ENCODE results near the gene BPIFB6. TPM values are rescaled to one million over a fixed set of nuclear protein-coding genes. Genes with fewer than 3 reads are reported as not detected.

BPIFB6 gene
- polyA plus RNA-seq, 2 of the 4 experiments (the other 2 are of a cell fraction), result not detected

GRCh38 chr20:33070111-33071053, 38.9 kb downstream of the BPIFB6 start (continued):
- TF ChIP-seq MAZ (IDR thresholded peaks at IDR 0.05; ENCODE audit: borderline replicate concordance, low read depth, low read length), result no peak
- no peak for TF ChIP-seq FOSB (CRISPR knock-in tag; IDR thresholded peaks at IDR 0.05)
- TF ChIP-seq HOXA7 (CRISPR knock-in tag; IDR thresholded peaks at IDR 0.05), result no peak
- TF ChIP-seq ELK1 (IDR thresholded peaks at IDR 0.05; ENCODE audit: low read depth, low read length), result no peak
- TF ChIP-seq CHD4 (IDR thresholded peaks at IDR 0.05; ENCODE audit: borderline replicate concordance), result no peak
- no peak for TF ChIP-seq TFCP2L1 (CRISPR knock-in tag; IDR thresholded peaks at IDR 0.05)
- no peak for TF ChIP-seq FOXS1 (CRISPR knock-in tag; IDR thresholded peaks at IDR 0.05)

DNA sequence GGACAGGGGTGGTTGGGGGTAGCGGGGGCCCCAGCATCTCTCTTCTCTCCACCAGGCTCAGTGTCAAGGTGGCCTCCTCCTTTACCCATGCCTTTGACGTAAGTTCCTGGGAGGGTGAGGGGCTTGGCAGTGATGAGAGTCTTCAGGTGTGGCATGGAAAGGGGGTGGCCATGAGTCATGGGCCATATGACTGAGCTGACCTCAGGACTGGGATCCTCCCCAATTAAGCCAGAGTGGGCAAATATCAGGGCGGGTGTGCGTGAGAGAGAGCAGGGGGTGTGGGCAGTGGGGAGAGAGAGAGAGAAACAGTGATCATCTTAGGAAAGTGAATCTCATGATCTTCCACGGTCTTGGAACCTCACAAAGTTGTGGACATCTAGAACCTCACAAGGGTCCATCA, 39.8 kb downstream of the BPIFB6 start:
- TF ChIP-seq RNF2 (IDR thresholded peaks at IDR 0.05; ENCODE audit: borderline replicate concordance, low read depth) (no peak), KDM5A (IDR thresholded peaks at IDR 0.05) (no peak), RCOR1 (IDR thresholded peaks at IDR 0.05; ENCODE audit: low read depth, low read length) (no peak), NFE2L2 (conservative IDR thresholded peaks at IDR 0.05; ENCODE audit: low read length) (no peak)
- Histone ChIP-seq H3K9me3 (no peaks in the 10 kb centered on the region), H3K4me1 (no peaks in the 10 kb centered on the region), H3K4me3 (no peak overlapping the region), H3K4me2 (no peak overlapping the region), H3K27ac (no peak overlapping the region)
- no peak for ATAC-seq
- FAIRE-seq, result no peak
- WGBS (ENCODE audit: missing lambda C conversion rate), result 69% methylated on average over 4 of the region's 5 CpGs
- ChIA-PET POLR2A (interaction anchor here (0.7 kb wide), 1 partner anchor 9 kb away, joined by 6 read pairs; no protein-coding TSS in a partner anchor), CTCF (interaction anchor here (0.8 to 2.3 kb wide), 4 partner anchors 9 to 169 kb away, joined by 3 to 5 read pairs (median 3); no protein-coding TSS in a partner anchor)
- no peak for DNase-seq (ENCODE audit: low read depth in 1 of 2, low spot score in 1 of 2)

GRCh38 chr20:33072362-33072761, 40.9 kb downstream of the BPIFB6 start:
- Histone ChIP-seq H3K4me1 (peaks cover 5% of the 10 kb centered on the region; the same call in 2 of the 3 replicates), H3K9me3 (no peaks in the 10 kb centered on the region), H3K27ac (no peak overlapping the region), H3K4me3 (no peak overlapping the region), H3K4me2 (no peak overlapping the region)
- TF ChIP-seq SREBF2 (IDR thresholded peaks at IDR 0.05), result no peak
- TF ChIP-seq SMC3 (IDR thresholded peaks at IDR 0.05), result no peak
- no peak for TF ChIP-seq CEBPB (IDR thresholded peaks at IDR 0.05)
- TF ChIP-seq JUN (IDR thresholded peaks at IDR 0.05), result no peak
- no peak for TF ChIP-seq ELK1 (IDR thresholded peaks at IDR 0.05; ENCODE audit: low read depth, low read length)
- TF ChIP-seq ATOH8 (CRISPR knock-in tag; IDR thresholded peaks at IDR 0.05; ENCODE audit: low read depth), result no peak
- TF ChIP-seq PHF8 (IDR thresholded peaks at IDR 0.05; ENCODE audit: borderline replicate concordance, low read depth), result no peak
- TF ChIP-seq, protein P1, sequence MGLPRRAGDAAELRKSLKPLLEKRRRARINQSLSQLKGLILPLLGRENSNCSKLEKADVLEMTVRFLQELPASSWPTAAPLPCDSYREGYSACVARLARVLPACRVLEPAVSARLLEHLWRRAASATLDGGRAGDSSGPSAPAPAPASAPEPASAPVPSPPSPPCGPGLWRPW (IDR thresholded peaks at IDR 0.05), result no peak
- no peak for TF ChIP-seq POLR2AphosphoS2 (conservative IDR thresholded peaks at IDR 0.05; ENCODE audit: low read length)
- no peak for TF ChIP-seq EHMT2 (IDR thresholded peaks at IDR 0.05; ENCODE audit: low read depth)
- no peak for TF ChIP-seq HOXA7 (CRISPR knock-in tag; IDR thresholded peaks at IDR 0.05)
- no peak for TF ChIP-seq POLR2A (IDR thresholded peaks at IDR 0.05; ENCODE audit: low read length)
- no peak for TF ChIP-seq CBX2 (IDR thresholded peaks at IDR 0.05; ENCODE audit: borderline replicate concordance, low read depth)
- no peak for TF ChIP-seq RCOR1 (IDR thresholded peaks at IDR 0.05; ENCODE audit: low read depth, low read length)
- WGBS (ENCODE audit: missing lambda C conversion rate), result 18% methylated on average over 4 of the region's 4 CpGs
- DNase-seq (ENCODE audit: low read depth in 1 of 2, low spot score in 1 of 2) (no peak), FAIRE-seq (no peak), ATAC-seq (no peak)
- ChIA-PET CTCF (interaction anchor here (1.0 to 2.3 kb wide), 4 partner anchors 22 to 170 kb away, joined by 3 to 5 read pairs (median 3); no protein-coding TSS in a partner anchor), POLR2A (no interaction called here)

Measured in A549 (cell line).